HG03342 (cell line): ENCODE data around the gene YTHDF1.

Source experiments
- ATAC-seq: cut with Tn5 transposase; IDR thresholded peaks from one replicate; pipeline ENCODE4 v1.9.1; 2021; ENCODE audit warnings: mild to moderate bottlenecking, moderate library complexity; ENCODE audit not compliant: unreplicated experiment

YTHDF1 gene

DNA sequence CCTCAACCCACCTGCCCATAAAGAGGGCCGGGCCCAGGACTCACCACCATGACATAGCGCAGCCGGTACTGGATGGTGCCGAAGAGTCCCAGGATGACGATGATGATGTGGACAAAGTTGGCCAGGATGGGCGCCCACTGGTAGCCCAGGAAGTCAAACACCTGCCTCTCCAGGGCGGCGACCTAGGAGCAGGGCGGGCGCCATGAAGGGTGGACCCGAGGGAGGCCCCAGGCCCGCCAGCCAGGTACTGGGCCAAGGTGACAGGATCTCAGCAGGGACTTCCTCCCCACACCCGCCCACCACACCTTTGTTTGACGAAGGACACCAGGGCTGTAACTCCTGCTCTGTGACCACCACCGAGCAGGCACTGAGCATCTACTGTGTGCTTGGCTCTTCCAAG is 34.0 kb upstream of the YTHDF1 start:
- no peak for ATAC-seq

DNA sequence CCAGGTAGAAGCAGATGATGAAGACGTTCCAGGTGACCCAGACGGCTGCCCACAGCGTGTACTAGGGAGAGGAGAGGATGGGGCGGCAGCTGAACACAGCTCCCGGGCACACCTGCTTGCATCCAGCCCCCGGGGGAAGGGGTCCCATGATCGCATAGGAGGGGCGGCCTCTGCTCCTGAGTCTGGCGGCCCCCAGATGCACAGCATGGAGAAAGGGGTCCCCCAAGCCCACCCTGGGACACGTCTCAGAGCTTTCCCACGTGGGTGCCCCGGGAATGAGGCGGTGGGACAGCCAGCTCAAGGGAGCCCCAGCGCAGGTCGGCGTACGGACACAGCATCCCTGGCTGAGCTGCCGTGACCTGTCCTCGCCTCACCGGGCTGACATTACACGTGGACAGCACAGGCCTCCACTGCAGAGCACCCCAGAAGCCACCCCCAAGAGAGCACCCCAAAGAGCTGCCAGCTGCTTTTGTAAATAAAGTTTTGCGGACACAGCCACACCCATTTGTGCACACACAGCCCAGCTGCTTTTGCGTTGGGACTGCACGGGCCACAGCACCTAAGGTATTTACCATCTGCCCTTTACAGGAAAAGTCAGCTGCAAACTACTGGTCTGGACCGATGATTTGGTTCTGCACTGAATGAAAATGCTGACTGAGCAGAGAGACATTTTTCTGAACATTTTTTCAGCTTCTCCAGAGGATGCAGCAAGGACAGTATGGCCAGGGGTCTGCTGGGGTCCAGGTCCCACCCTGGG is 33.1 kb upstream of the YTHDF1 start:
- ATAC-seq: no peak

DNA sequence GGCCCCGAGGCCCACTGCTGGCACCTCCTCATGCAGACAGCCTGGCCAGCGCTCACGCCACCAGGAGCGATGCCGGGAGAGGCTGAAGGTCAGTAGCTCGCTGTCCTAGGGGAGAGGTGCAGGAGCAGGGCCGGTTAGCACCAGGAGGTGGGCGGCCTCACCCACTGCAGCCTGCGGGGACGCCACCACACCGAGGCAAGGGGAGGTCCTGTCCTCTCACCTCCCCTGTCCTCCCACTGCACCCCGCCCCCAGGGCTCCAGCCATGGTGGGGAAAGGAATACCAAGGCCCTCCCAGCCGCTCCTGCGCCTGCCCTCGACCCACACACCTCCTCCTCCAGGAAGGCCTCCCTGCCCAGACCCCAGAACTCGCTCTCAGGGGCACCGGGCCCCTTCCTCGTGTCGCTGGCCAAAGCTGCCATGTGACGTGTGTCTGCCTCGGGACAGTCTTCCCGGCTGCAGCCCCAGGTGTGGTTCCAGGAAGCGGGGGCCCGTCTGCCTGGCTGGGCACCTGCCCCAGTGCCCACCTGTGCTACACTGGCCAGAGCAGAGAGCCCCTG is 31.8 kb upstream of the YTHDF1 start:
- no peak for ATAC-seq

DNA sequence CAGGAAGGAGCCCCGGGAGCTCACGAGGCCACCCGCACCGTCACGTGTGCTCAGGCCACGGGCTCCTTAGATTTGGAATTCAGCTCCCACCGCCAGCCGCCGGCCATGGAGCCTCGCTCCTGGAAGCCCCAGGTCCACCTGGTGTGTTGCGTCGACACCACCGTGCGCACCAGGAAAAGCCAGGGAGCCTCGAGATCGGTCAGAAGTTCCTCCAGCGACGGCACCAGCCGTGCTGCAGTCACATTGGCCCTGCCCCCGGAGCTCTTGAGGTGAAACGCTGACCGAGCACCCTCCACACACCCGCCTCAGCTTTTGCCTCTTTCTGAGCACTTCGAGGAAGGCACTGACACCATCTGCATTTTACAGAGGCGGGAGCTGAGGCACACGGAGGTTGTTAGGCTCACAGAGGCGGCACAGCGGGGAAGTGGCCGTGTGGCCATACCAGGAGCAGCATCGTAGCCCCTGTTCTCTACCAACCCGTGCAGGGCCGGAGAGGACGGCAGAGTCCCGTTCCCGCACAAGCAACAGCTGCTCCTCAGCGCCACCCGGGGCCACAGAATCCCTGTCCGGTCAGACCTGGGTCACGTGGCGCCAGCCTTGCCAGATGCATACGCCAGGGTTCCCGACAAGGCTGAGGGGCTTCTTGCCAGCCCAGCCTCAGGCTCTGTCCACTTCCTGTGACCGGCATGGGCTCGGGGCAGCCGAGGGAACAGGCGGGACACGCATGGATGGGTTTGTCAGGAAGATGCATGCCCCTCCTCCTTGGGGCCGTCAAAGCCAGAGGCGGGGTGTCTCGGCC is 30.8 kb upstream of the YTHDF1 start:
- ATAC-seq: no peak

DNA sequence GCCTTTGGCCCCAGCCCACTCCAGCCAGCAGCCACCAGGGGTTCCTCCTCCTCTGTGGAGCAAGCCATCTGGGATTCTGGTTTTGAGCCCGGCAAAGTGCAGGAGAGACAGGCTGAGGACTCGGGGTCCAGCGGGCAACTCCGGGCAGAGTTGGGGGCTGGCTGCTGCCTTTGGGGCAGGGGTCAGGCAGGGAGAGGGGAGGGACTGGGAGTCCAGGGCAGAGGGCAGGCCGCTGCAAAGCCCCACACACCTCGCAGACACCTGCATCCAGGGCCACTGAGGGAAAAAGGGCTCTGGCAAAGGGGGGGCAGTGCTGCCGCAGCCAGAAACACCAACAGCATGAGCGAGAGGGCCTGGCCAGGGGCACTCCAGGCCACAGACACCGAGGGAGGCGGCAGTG is 28.5 kb upstream of the YTHDF1 start:
- no peak for ATAC-seq

DNA sequence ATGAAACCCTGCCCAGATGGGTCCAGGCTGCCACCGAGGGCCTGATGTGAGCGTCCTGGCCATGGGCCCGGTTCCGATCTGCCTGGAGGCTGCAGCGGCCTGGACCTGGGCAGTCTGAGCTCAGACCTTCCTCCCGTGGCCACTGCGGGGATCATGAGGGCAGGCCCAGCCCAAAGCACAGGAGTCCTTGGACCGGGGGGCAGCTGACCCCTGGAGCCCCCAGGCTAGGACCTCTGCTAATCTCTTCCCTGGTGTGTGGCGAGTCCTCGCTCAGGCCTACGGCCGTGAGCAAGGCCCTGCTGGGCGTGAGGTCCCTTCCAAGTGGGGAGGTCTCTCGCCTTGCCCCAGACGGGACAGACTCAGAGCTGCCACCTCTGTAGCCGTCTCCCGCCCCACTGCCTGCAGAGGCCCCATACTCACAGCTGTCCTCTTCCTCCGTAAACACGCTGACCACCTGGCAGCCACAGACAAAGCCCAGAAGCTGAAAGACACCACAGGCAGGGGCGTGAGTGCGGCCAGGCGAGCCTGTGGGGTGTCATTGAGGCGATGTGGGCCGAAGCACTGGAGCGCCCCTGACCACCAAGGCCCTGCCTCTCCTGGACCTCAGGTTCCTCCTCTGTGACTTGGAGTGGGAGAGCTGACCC is 27.8 kb upstream of the YTHDF1 start:
- ATAC-seq: no peak

DNA sequence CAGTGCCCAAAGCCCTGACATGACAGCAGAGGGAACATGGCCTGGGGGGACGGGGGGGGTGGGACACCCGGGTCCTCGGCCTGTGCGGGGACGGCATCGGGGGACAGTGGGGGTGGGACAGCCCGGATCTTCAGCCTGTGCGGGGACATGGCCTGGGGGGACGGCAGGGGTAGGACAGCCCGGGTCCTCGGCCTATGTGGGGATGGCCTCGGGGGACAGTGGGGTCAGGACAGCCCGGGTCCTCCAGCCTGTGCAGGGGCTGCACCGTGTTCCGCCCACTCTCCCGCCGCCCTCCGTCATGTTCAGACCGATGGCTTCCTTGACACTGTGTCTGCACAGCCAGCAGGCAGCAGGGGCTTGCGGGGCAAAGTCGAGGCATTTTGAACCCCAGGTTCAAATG is 26.8 kb upstream of the YTHDF1 start:
- no peak for ATAC-seq

DNA sequence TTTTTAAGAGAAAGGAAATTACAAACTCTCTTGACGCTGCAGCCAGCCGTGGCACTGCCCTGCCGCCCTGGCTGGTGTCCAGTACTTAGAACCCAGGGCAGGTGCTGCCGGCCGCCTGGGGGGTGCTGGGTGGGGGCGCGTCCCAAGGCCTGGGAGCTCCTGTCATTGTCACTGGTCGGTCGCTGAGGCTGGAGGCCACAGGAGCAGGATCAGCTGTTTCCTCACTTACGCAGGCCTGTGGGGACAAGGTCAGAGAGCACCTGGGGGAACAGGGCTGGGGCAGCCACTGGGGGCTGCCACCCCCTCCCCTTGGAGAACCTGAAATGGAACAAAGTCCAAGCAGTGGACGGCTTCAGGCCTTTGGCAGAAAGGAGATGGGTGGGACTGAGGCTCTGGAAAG is 25.3 kb upstream of the YTHDF1 start:
- ATAC-seq: no peak

DNA sequence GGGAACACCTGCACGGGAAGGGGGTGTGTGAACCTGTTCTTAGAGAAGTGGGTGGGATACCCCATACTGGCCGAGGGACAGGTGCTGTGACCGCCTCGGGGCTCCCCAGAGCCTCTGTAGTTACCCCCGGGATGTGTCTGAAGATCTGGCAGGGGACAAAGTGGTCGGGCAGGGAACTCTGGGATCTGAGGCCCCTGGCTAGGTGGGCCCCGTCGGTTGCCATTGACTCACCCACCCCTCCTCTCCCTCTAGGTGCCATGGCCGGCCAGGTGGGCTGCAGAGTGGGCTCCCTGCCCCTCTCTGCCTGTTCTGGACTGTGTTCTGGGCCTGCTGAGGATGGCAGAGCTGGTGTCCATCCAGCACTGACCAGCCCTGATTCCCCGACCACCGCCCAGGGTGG is 24.1 kb upstream of the YTHDF1 start:
- ATAC-seq: no peak

DNA sequence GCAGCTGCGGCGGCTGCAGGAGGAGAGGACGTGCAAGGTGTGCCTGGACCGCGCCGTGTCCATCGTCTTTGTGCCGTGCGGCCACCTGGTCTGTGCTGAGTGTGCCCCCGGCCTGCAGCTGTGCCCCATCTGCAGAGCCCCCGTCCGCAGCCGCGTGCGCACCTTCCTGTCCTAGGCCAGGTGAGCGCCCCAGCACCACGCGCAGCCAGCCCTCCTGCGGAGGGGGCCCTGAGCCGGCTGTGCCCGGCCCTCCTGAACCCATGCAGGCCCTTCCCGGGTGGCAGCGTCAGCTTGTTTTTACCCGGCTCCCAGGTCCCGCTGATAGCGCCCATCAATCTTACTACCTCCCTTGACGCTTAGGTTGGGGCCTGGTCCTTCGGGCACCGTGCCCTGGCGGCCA is 23.5 kb upstream of the YTHDF1 start:
- no peak for ATAC-seq

DNA sequence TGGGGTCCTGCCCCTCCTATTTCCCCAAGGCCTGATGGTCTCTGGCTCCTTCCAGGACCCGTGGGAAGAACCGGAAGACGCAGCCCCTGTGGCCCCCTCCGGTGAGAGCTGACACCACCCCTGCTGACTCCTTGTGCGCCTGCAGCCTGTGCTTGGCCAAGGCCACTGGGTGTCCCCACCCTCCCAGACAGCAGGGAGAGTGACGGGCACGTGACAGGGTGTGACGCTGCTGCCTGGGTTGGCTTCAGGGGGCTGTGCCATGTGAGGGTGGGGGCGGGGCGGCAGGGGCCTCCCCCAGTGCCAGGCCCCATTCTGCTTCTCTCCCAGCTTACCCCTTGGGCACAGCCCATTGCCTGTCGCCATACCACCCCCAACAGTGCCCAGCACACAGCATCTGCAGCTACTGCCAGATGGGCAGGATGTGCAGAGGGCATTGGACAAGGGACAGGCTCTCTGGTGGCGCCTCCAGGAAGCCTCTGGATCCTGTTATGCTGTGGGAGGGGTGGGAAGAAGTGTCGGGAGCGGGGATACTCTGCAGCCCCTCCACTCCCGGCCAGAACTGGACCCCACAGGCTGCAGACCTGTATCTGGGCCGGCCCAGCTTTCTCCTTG is 22.7 kb upstream of the YTHDF1 start:
- ATAC-seq: no peak

DNA sequence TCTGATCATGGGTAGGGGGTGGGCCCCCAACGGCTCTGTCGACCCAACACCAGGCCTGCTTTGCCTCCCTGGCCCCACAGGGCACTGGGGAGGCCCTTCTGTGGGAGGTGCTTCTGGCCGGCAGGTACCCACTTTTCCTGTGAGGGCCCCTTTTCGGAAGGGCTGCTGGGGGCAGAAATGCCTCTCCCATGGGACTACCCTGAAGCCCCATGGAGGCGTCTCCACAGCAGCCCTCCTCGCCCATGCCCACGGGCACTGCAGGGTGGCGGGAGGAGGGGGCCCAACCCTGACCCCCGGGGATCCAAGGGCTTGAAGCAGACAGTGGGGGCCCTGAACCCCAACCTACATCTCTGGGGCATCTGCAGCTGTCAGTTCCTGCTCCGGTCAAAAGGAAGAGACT is 22.1 kb upstream of the YTHDF1 start:
- ATAC-seq: no peak

DNA sequence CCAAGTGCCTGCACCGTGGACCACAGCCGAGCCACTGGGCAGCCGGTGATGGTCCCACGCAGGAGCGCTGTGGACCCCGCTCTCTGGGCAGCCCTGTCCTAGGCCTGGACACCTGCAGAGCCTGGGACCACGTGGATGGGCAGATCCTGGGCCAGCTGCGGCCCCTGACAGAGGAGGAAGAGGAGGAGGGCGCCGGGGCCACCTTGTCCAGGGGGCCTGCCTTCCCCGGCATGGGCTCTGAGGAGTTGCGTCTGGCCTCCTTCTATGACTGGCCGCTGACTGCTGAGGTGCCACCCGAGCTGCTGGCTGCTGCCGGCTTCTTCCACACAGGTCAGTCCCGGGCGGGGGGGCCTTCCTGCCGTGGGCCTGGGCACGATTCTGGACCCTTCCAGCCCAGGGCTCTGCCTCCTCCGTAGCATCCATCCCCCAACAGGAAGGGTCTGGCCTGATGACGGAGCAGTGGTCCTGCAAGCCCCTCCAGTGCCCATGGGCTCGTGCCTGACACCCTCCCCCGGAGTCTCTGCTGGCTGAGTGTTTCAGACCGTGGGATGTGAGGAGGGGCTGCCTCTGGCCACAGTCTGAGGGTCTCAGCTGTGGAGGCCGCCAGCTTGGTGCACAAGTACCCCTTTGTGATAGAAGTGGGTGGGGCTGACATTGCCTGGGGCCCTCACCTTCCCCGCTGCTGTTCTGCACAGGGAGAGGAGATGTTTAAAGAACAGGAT is 20.3 kb upstream of the YTHDF1 start:
- no peak for ATAC-seq

DNA sequence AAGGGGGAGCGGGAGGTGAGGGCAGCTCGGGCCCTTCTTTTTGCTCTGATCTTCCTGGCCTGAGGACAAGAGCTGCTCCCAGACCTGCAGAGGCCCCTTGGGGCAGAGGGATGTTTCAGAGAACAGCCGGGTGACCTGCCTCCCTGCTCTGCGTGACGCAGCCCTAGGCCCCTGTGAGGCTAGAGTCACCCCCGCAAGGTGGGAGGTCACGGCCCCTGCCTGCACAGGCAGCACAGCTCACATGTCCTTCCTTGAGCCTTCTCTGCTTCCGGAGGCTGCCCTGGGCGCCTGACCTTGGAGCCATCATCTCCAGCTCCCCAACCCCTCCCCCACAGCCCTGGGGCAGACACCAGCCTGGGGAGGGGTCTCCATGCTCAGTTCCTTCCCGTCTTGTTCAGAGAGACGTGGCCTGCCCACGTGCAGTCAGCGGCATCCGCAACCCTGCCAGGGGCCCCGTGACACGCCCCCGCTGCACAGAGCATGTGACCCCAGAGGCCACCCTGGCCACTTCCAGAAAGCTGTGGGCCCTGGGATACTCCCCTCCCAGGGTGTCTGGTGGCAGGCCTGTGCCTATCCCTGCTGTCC is 19.6 kb upstream of the YTHDF1 start, which contains the start of gene BIRC7:
TSS of gene BIRC7 (plus strand) at position 507 of the 585 bp plus-strand sequence. CDS start 192 bp downstream, outside the sequence.
- no peak for ATAC-seq

DNA sequence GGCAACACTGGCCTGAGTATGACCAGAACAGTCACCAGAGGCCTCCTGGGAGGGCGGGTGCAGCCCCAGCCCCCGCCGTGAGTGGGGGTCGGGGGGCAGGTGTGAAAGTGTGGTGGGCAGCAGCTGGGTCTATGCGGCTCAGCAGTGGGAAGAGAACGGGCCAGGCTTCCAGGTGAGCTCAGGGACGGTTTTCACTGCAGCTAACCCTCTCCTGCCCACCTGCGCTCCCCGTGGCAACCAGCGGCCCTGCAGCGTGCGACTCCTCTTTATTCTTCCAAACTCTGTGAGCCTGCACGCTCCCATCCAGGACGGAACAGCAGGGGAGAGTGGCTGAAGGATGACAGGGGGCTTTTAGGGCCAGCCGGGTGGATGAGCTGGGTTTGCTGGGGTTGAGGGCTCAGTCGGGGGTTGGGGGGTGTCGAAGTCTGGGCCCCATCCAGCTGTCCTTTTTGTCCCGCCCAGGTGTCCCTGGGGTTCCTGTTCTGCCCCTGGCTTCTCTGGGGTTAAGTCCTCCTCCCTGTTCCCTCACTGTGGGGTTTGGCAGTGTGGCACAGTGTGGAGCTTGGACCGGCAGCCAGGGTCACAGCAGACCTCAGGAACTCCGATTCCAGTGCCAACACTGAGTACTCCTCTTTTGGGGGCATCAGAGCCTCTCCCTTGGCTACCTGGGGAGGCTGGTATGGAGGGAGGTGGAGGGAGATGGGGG is 18.9 kb upstream of the YTHDF1 start:
- no peak for ATAC-seq

DNA sequence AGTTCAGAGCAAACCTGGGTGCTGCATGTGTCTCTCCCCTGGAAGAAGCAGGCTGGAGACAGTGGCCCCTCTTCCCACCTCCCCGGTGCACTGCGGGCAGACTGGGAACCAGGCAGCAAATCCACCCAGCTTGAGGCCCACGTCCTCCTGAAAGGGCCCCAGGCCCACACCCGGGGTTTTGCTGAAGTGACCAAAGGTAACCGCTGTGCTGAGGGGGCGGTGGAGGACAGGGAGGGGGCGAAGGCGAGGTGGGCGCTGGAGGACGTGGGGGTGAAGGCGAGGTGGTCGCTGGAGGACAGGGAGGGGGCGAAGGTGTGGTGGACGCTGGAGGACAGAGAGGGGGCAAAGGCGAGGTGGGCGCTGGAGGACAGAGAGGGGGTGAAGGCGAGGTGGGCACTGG is 18.0 kb upstream of the YTHDF1 start:
- no peak for ATAC-seq

DNA sequence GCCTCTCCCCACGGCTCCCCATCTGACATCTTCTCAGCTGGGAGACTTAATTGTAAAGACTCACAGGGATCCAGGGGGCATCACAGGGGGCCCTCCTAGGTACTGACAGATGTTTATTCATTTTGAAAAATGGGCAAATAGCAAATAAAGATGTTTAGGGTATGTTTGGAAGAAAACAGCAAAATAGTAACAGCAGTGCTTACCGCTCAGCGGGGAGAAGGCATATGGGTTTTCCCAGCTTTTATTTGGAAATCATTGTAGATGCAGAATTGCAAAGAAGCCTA is 17.1 kb upstream of the YTHDF1 start:
- no peak for ATAC-seq

DNA sequence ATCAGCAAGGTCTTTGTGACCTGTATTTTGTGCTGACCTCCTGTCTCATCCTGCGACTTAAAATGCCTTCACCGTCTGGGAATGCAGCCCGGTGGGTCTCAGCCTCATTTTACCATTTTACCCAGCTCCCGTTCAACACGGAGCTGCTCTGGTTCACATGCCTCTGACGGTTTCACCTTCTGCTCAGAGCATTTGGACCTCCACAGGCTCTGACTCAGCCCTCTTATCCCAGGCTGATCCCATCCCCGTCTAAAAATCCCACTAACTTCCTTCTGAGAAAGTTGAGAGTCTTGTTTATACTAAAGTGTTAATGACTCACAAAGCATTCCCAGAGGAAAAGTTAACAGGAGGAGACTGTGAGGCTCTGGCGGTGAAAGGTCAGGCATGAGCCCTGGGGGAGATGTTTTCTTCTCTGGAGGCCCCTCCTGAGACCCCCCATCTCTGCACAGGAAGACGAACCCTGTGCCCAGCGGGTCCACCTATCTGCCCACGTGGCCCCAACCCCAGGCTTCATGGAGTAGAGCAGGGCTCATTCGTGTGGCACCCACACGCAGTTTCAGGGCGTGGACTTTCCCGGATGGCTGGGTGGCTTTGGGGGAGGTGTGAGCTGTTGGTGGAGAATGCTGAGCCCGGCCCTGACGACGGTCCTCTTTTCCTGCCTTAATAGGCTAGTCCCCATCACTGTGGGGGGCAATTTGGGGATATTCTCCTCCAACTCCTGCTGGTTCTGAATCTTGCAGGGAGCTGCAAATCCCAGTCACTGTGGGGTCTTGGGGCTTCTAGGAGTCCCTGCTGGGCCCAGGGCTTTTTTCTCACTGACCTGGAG is 16.5 kb upstream of the YTHDF1 start:
- no peak for ATAC-seq

DNA sequence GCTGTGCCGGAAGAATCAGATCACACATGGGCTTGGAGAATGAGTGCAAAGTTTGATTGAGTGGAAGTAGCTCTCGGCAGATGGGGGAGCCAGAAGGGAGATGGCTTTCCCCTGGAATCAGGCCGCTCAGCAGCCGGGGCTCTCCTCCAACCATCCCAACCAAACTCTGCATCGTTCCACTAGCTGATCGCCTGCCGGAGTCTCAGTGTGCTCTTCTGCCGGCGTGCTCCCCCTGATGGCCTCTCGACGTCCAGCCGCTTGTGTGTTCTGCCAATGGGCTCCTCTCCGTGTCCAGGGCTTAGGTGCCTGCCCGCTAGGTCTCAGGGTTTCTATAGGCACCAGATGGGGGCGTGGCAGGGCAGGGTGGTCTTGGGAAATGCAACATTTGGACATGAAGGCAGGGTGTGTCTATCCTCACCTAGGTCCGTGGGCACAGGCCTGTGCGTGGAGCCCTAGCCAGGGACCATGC is 14.9 kb upstream of the YTHDF1 start:
- no peak for ATAC-seq
